ENCODE data around the gene SORBS1. TPM values are rescaled to one million over a fixed set of nuclear protein-coding genes. Genes with fewer than 3 reads are reported as not detected.

Gene SORBS1
- total and polyA plus RNA-seq, 4 donors = 33.2 to 71.3 (median 44.1) TPM

DNA sequence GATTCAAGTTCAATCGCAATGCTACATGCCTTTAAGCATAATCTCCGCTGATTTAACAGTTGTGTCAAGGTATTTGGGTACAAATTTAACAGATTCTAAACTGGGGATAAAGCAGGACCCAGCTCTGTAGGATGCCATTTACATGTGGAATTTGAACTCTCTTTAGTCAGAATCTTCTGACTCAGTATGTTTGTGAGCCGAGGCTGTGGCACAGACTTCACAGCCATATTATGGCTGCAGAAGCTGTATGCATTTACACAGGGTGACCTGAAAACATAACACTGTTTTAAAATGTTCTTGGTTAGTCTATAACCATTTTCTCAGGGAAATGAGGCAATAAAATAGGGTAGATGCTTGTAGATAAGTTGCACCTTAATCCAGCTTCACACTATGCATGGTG lies 279.1 kb downstream of the SORBS1 start:
- 80% methylated on average over 3 of the region's 3 CpGs for WGBS
- Histone ChIP-seq H3K27ac (ENCODE audit: low read depth in 1 of 2, low read length in 2 of 2) (peak overlapping the region; percentile 87 to 94), H3K4me1 (ENCODE audit: control insufficient read depth in 4 of 4, insufficient read depth in 4 of 4, low read length in 3 of 4) (peaks cover 10 to 34% (median 24%) of the 10 kb centered on the region in 4 donors), H3K9ac (ENCODE audit: low read depth in 1 of 2, low read length in 2 of 2) (no peak overlapping the region), H3K9me3 (ENCODE audit: control insufficient read depth in 4 of 4, low read length in 3 of 4) (no peaks in the 10 kb centered on the region), H3K36me3 (ENCODE audit: control insufficient read depth in 4 of 4, insufficient read depth in 3 of 4, low read depth in 1 of 4, low read length in 3 of 4) (no peaks in the 10 kb centered on the region), H3K27me3 (ENCODE audit: control insufficient read depth in 4 of 4, insufficient read depth in 4 of 4, low read length in 3 of 4) (no peaks in the 10 kb centered on the region), H3K4me3 (ENCODE audit: low read depth in 1 of 3, low read length in 3 of 3) (no peak overlapping the region)
- TF ChIP-seq HNF4G (IDR thresholded peaks at IDR 0.05) = no peak
- peak; percentile 6 to 24 for TF ChIP-seq HNF4A (conservative IDR thresholded peaks at IDR 0.05)
- peak; percentile 18 for TF ChIP-seq YY1 (IDR thresholded peaks at IDR 0.05)
- DNase-seq (ENCODE audit: low spot score) = no peak

DNA sequence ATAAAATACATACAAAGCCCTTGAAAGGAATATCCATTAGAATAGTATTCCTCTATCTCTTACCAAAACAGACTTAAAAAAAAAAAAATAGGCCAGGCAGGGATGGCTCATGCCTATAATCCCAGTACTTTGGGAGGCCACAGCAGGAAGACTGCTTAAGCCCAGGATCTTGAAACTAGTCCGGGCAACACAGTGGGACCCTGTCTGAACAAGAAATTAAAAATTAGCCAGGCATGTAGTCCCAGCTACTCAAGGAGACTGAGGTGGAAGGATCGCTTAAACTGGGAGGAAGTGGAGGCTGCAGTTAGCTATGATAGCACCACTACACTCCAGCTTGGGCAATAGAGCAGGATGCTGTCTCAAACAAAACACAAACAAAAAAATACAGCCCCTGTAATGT lies 280.0 kb downstream of the SORBS1 start:
- Histone ChIP-seq H3K27me3 (ENCODE audit: control insufficient read depth in 4 of 4, insufficient read depth in 4 of 4, low read length in 3 of 4) (no peaks in the 10 kb centered on the region), H3K36me3 (ENCODE audit: control insufficient read depth in 4 of 4, insufficient read depth in 3 of 4, low read depth in 1 of 4, low read length in 3 of 4) (no peaks in the 10 kb centered on the region), H3K9ac (ENCODE audit: low read depth in 1 of 2, low read length in 2 of 2) (no peak overlapping the region), H3K4me3 (ENCODE audit: low read depth in 1 of 3, low read length in 3 of 3) (no peak overlapping the region), H3K4me1 (ENCODE audit: control insufficient read depth in 4 of 4, insufficient read depth in 4 of 4, low read length in 3 of 4) (peaks cover 11 to 29% (median 22%) of the 10 kb centered on the region in 4 donors), H3K9me3 (ENCODE audit: control insufficient read depth in 4 of 4, low read length in 3 of 4) (no peaks in the 10 kb centered on the region), H3K27ac (ENCODE audit: low read depth in 1 of 2, low read length in 2 of 2) (peak overlapping the region; percentile 87 to 94)
- 78% methylated on average over 2 of the region's 2 CpGs for WGBS
- DNase-seq (ENCODE audit: low spot score) = no peak
- TF ChIP-seq RAD21 (IDR thresholded peaks at IDR 0.05) (no peak), CTCF (IDR thresholded peaks at IDR 0.05; ENCODE audit: low read depth, low read length, missing input control) (no peak), HNF4A (conservative IDR thresholded peaks at IDR 0.05) (no peak), YY1 (IDR thresholded peaks at IDR 0.05) (no peak)

- Histone ChIP-seq H3K27me3 (ENCODE audit: control insufficient read depth in 4 of 4, insufficient read depth in 4 of 4, low read length in 3 of 4) (no peaks in the 10 kb centered on the region), H3K27ac (ENCODE audit: low read depth in 1 of 2, low read length in 2 of 2) (peak overlapping the region; percentile 87 to 94), H3K4me1 (ENCODE audit: control insufficient read depth in 4 of 4, insufficient read depth in 4 of 4, low read length in 3 of 4) (peaks cover 11 to 29% (median 24%) of the 10 kb centered on the region in 4 donors), H3K4me3 (ENCODE audit: low read depth in 1 of 3, low read length in 3 of 3) (no peak overlapping the region), H3K9me3 (ENCODE audit: control insufficient read depth in 4 of 4, low read length in 3 of 4) (no peaks in the 10 kb centered on the region), H3K9ac (ENCODE audit: low read depth in 1 of 2, low read length in 2 of 2) (peak overlapping the region in 1 of 2 donors; percentile 89), H3K36me3 (ENCODE audit: control insufficient read depth in 4 of 4, insufficient read depth in 3 of 4, low read depth in 1 of 4, low read length in 3 of 4) (no peaks in the 10 kb centered on the region)
- TF ChIP-seq TAF1 (conservative IDR thresholded peaks at IDR 0.05) (no peak), CTCF (IDR thresholded peaks at IDR 0.05; ENCODE audit: low read depth, low read length, missing input control) (no peak), EGR1 (IDR thresholded peaks at IDR 0.05; ENCODE audit: low read depth in 2 of 2) (peak in 1 of 2 donors; percentile 76), FOXA1 (IDR thresholded peaks at IDR 0.05) (peak; percentile 50), FOXA2 (IDR thresholded peaks at IDR 0.05) (peak; percentile 61), NR2F2 (IDR thresholded peaks at IDR 0.05) (peak; percentile 79), ATF3 (IDR thresholded peaks at IDR 0.05) (peak; percentile 95), SP1 (IDR thresholded peaks at IDR 0.05) (peak; percentile 90), REST (IDR thresholded peaks at IDR 0.05) (peak; percentile 77), HNF4A (conservative IDR thresholded peaks at IDR 0.05) (peak; percentile 96 to 97), YY1 (IDR thresholded peaks at IDR 0.05) (peak; percentile 78), HNF4G (IDR thresholded peaks at IDR 0.05) (peak; percentile 79), JUND (IDR thresholded peaks at IDR 0.05) (peak; percentile 79 to 93), GABPA (IDR thresholded peaks at IDR 0.05 in 1 of 2, conservative IDR thresholded peaks at IDR 0.05 in 1 of 2) (peak in 1 of 2 donors; percentile 49), MAX (IDR thresholded peaks at IDR 0.05) (peak; percentile 77), RAD21 (IDR thresholded peaks at IDR 0.05) (peak; percentile 50 to 56), RXRA (IDR thresholded peaks at IDR 0.05) (peak; percentile 81 to 87)
- TF ChIP-seq, protein P1, sequence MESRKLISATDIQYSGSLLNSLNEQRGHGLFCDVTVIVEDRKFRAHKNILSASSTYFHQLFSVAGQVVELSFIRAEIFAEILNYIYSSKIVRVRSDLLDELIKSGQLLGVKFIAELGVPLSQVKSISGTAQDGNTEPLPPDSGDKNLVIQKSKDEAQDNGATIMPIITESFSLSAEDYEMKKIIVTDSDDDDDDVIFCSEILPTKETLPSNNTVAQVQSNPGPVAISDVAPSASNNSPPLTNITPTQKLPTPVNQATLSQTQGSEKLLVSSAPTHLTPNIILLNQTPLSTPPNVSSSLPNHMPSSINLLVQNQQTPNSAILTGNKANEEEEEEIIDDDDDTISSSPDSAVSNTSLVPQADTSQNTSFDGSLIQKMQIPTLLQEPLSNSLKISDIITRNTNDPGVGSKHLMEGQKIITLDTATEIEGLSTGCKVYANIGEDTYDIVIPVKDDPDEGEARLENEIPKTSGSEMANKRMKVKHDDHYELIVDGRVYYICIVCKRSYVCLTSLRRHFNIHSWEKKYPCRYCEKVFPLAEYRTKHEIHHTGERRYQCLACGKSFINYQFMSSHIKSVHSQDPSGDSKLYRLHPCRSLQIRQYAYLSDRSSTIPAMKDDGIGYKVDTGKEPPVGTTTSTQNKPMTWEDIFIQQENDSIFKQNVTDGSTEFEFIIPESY (IDR thresholded peaks at IDR 0.05) = peak; percentile 69
- DNase-seq (ENCODE audit: low spot score) = no peak
- 14% methylated on average over 2 of the region's 2 CpGs for WGBS
Measured at GRCh38 chr10:95280637-95281036, 280.5 kb downstream of the SORBS1 start.

Data from liver (tissue), 9 donors.